ENCODE results near the gene TUBB4A. TPM values are rescaled to one million over a fixed set of nuclear protein-coding genes. Genes with fewer than 3 reads are reported as not detected.

The TUBB4A gene
- total and polyA plus RNA-seq, 2 experiments from 2014 or later = not detected

- Histone ChIP-seq H2AFZ (no peak overlapping the region), H3K27ac (no peak overlapping the region), H3K9me3 (ENCODE audit: low read depth) (no peaks in the 10 kb centered on the region), H3K4me2 (ENCODE audit: unreplicated experiment) (no peak overlapping the region), H3K4me3 (no peak overlapping the region), H3K79me2 (ENCODE audit: insufficient read depth) (no peaks in the 10 kb centered on the region), H3K4me1 (ENCODE audit: insufficient read depth) (no peaks in the 10 kb centered on the region), H3K9me2 (ENCODE audit: insufficient read depth) (no peaks in the 10 kb centered on the region), H3K27me3 (replicated peaks; ENCODE audit: insufficient read depth) (peaks cover 7% of the 10 kb centered on the region; the same call in 1 of the 2 replicates), H3K36me3 (ENCODE audit: low read depth) (no peaks in the 10 kb centered on the region), H4K20me1 (ENCODE audit: insufficient read depth) (no peaks in the 10 kb centered on the region), H3F3A (ENCODE audit: insufficient read depth) (no peaks in the 10 kb centered on the region), H3K9ac (no peak overlapping the region)
- no peak for TF ChIP-seq EZH2phosphoT487 (IDR thresholded peaks at IDR 0.05; ENCODE audit: insufficient read depth, low read depth)
- no peak for TF ChIP-seq EZH2 (IDR thresholded peaks at IDR 0.05; ENCODE audit: insufficient read depth, poor library complexity, severe bottlenecking)
- in situ Hi-C loops (cut with MboI) = no loop called here
- WGBS, 2 experiments (ENCODE audit: low coverage in 1 of 2, low lambda C conversion rate in 2 of 2, missing lambda C conversion rate in 2 of 2) = 66 to 68% methylated on average over 7 to 8 of the region's 8 CpGs
- DNase-seq = no peak
Measured at GRCh38 chr19:6494438-6495036, 7.6 kb downstream of the TUBB4A start.

GRCh38 chr19:6491802-6492592 lies 10.1 kb downstream of the TUBB4A start:
- H3K27me3 ChIP-seq (replicated peaks; ENCODE audit: insufficient read depth) = peaks cover 7% of the 10 kb centered on the region; the same call in 1 of the 2 replicates
- in situ Hi-C loops (cut with MboI) = no loop called here
- no peak overlapping the region for H2AFZ ChIP-seq
- no peaks in the 10 kb centered on the region for H3K36me3 ChIP-seq (ENCODE audit: low read depth)
- H3F3A ChIP-seq (ENCODE audit: insufficient read depth) = no peaks in the 10 kb centered on the region
- H3K9ac ChIP-seq = no peak overlapping the region
- WGBS, 2 experiments (ENCODE audit: low coverage in 1 of 2, low lambda C conversion rate in 2 of 2, missing lambda C conversion rate in 2 of 2) = 31 to 35% methylated on average over 4 of the region's 4 CpGs
- H3K4me1 ChIP-seq (ENCODE audit: insufficient read depth) = no peaks in the 10 kb centered on the region
- no peaks in the 10 kb centered on the region for H3K79me2 ChIP-seq (ENCODE audit: insufficient read depth)
- H3K9me3 ChIP-seq (ENCODE audit: low read depth) = no peaks in the 10 kb centered on the region
- H3K4me3 ChIP-seq = no peak overlapping the region
- no peak for DNase-seq
- no peak overlapping the region for H3K4me2 ChIP-seq (ENCODE audit: unreplicated experiment)
- TF ChIP-seq EZH2phosphoT487 (IDR thresholded peaks at IDR 0.05; ENCODE audit: insufficient read depth, low read depth) (no peak), EZH2 (IDR thresholded peaks at IDR 0.05; ENCODE audit: insufficient read depth, poor library complexity, severe bottlenecking) (no peak)
- H4K20me1 ChIP-seq (ENCODE audit: insufficient read depth) = no peaks in the 10 kb centered on the region
- no peak overlapping the region for H3K27ac ChIP-seq
- no peaks in the 10 kb centered on the region for H3K9me2 ChIP-seq (ENCODE audit: insufficient read depth)

GRCh38 chr19:6490134-6490533 lies 12.0 kb downstream of the TUBB4A start:
- H3K4me3 ChIP-seq = no peak overlapping the region

GRCh38 chr19:6489278-6490061 lies 12.6 kb downstream of the TUBB4A start:
- H3K4me2 ChIP-seq (ENCODE audit: unreplicated experiment) = no peak overlapping the region
- H3K4me3 ChIP-seq = no peak overlapping the region
- in situ Hi-C loops (cut with MboI) = no loop called here
- TF ChIP-seq EZH2phosphoT487 (IDR thresholded peaks at IDR 0.05; ENCODE audit: insufficient read depth, low read depth) (no peak), EZH2 (IDR thresholded peaks at IDR 0.05; ENCODE audit: insufficient read depth, poor library complexity, severe bottlenecking) (no peak)
- no peak overlapping the region for H3K27ac ChIP-seq
- 17 to 20% methylated on average over 15 of the region's 15 CpGs for WGBS, 2 experiments (ENCODE audit: low coverage in 1 of 2, low lambda C conversion rate in 2 of 2, missing lambda C conversion rate in 2 of 2)
- H3K27me3 ChIP-seq (replicated peaks; ENCODE audit: insufficient read depth) = peaks cover 7% of the 10 kb centered on the region; the same call in 1 of the 2 replicates
- H3K79me2 ChIP-seq (ENCODE audit: insufficient read depth) = no peaks in the 10 kb centered on the region
- no peaks in the 10 kb centered on the region for H3F3A ChIP-seq (ENCODE audit: insufficient read depth)
- no peaks in the 10 kb centered on the region for H3K9me3 ChIP-seq (ENCODE audit: low read depth)
- H3K4me1 ChIP-seq (ENCODE audit: insufficient read depth) = no peaks in the 10 kb centered on the region
- H2AFZ ChIP-seq = no peak overlapping the region; the same call in 1 of the 2 replicates
- DNase-seq = no peak
- H3K36me3 ChIP-seq (ENCODE audit: low read depth) = no peaks in the 10 kb centered on the region
- no peaks in the 10 kb centered on the region for H3K9me2 ChIP-seq (ENCODE audit: insufficient read depth)
- H4K20me1 ChIP-seq (ENCODE audit: insufficient read depth) = no peaks in the 10 kb centered on the region
- no peak overlapping the region for H3K9ac ChIP-seq

More at GRCh38 chr19:6490134-6490533, 12.0 kb downstream of the TUBB4A start:
- in situ Hi-C loops (cut with MboI) = no loop called here
- Histone ChIP-seq H3K36me3 (ENCODE audit: low read depth) (no peaks in the 10 kb centered on the region), H3K27ac (no peak overlapping the region), H3K4me1 (ENCODE audit: insufficient read depth) (no peaks in the 10 kb centered on the region), H3K27me3 (replicated peaks; ENCODE audit: insufficient read depth) (peaks cover 7% of the 10 kb centered on the region; the same call in 1 of the 2 replicates), H3K9ac (no peak overlapping the region), H3K79me2 (ENCODE audit: insufficient read depth) (no peaks in the 10 kb centered on the region), H3K9me3 (ENCODE audit: low read depth) (no peaks in the 10 kb centered on the region), H3F3A (ENCODE audit: insufficient read depth) (no peaks in the 10 kb centered on the region), H4K20me1 (ENCODE audit: insufficient read depth) (no peaks in the 10 kb centered on the region), H3K9me2 (ENCODE audit: insufficient read depth) (no peaks in the 10 kb centered on the region), H2AFZ (no peak overlapping the region), H3K4me2 (ENCODE audit: unreplicated experiment) (no peak overlapping the region)
- DNase-seq = no peak
- WGBS, 2 experiments (ENCODE audit: low coverage in 1 of 2, low lambda C conversion rate in 2 of 2, missing lambda C conversion rate in 2 of 2) = 54 to 62% methylated on average over 2 of the region's 2 CpGs
- TF ChIP-seq EZH2 (IDR thresholded peaks at IDR 0.05; ENCODE audit: insufficient read depth, poor library complexity, severe bottlenecking) = no peak
- TF ChIP-seq EZH2phosphoT487 (IDR thresholded peaks at IDR 0.05; ENCODE audit: insufficient read depth, low read depth) = no peak

All from GM23248 (cell line).